Uterus (tissue), 4 donors: ENCODE results near the gene DLK1. TPM values are rescaled to one million over a fixed set of nuclear protein-coding genes. Genes with fewer than 3 reads are reported as not detected.

Experiments used
- DNase-seq, 2 donors: peaks; one replicate each; pipeline ENCODE4 v3.0.0-alpha.2; 2019 to 2020
- H3K27ac ChIP-seq, 2 donors: fragments of 200-600 bp; sonication (generic); 1 replicate in 1 of 2; 2 replicates in 1 of 2; pipeline ENCODE4 v1.5.1; 2016 to 2018
- H3K27me3 ChIP-seq, 2 donors: fragments of 200-600 bp; sonication (generic); one replicate each; pipeline ENCODE4 v1.5.1; 2018 to 2019; ENCODE audit warnings: control low read depth in 1 of 2
- H3K36me3 ChIP-seq, 2 donors: fragments of 200-600 bp; sonication (generic); one replicate each; pipeline ENCODE4 v1.5.1; 2019; ENCODE audit warnings: control low read depth in 1 of 2
- H3K4me1 ChIP-seq, 2 donors: fragments of 200-600 bp; sonication (generic); one replicate each; pipeline ENCODE4 v1.5.1; 2018 to 2019; ENCODE audit warnings: control low read depth in 1 of 2
- H3K4me3 ChIP-seq, 2 donors: fragments of 200-600 bp; sonication (generic); 1 replicate in 1 of 2; 2 replicates in 1 of 2; pipeline ENCODE4 v1.5.1; 2018 to 2019; ENCODE audit warnings: mild to moderate bottlenecking in 1 of 2
- H3K9me3 ChIP-seq, 2 donors: fragments of 200-600 bp; sonication (generic); one replicate each; pipeline ENCODE4 v1.5.1; 2019; ENCODE audit warnings: control low read depth in 1 of 2
- CTCF ChIP-seq, 4 experiments: fragments of 200-600 bp in 2 of 4; fragments of 450-650 bp in 2 of 4; sonication (generic) in 2 of 4; IDR thresholded peaks; one replicate each; pipeline ENCODE4 v1.5.1; 2016 to 2019; ENCODE audit warnings: antibody characterized with exemption in 4 of 4, mild to moderate bottlenecking in 2 of 4, moderate library complexity in 1 of 4
- POLR2A ChIP-seq, 2 donors: fragments of 450-650 bp; IDR thresholded peaks; one replicate each; pipeline ENCODE4 v1.6.1; 2016; ENCODE audit warnings: antibody characterized with exemption in 2 of 2, mild to moderate bottlenecking in 1 of 2, moderate library complexity in 1 of 2
- intact Hi-C: fragments of 100-400 bp; cut with DNase I; formaldehyde crosslinking; loops from one replicate; pipeline ENCODE4 v1.15.1; 2023; ENCODE audit warnings: low total_unique reads
- total RNA-seq, 4 donors: library from RNA; depleted of rRNA in 3 of 4; stranded (reverse); fragments of >200 nt in 3 of 4; gene quantifications; one replicate each; pipeline versions ENCODE4 v1.1.0 to v1.2.4, GENCODE V29; 2014 to 2023
- donor health status: DM: yes; HTN: yes; CAD: no.

DLK1 gene
- total RNA-seq, 4 donors from 2014 or later, result 2.2 to 41.1 TPM; not detected in 2

DNA sequence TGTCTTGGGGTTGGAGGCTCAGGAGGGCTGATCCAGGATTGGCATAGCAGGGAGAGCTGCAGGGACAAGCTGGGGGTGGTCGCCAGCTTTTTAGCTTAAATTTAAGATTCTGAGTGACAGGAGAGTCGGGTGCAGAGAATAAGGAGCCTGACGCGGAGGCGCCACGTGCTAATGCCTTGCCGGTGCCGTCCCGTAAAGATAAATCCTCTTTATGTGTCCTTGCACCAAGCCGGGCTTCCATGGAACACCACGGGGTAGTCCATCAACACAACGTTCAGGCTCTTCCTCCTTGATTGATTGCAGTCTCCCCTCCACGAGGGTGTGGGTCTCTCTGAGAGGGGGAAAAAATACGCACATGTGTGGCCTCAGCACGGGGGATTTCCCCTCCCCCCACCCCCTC lies 3.9 kb downstream of the DLK1 start:
- no peak overlapping the region for H3K4me3 ChIP-seq
- H3K4me1 ChIP-seq, result no peaks in the 10 kb centered on the region
- TF ChIP-seq CTCF (IDR thresholded peaks at IDR 0.05), result no peak
- no peak for TF ChIP-seq POLR2A (IDR thresholded peaks at IDR 0.05)
- H3K9me3 ChIP-seq, result no peaks in the 10 kb centered on the region
- H3K27me3 ChIP-seq, result peaks cover 0 to 13% of the 10 kb centered on the region in 2 donors
- intact Hi-C loops, result no loop called here
- no peak overlapping the region for H3K27ac ChIP-seq
- H3K36me3 ChIP-seq, result no peaks in the 10 kb centered on the region
- DNase-seq, result no peak

- DNase-seq, result no peak
- Histone ChIP-seq H3K27ac (no peak overlapping the region), H3K9me3 (no peaks in the 10 kb centered on the region), H3K27me3 (peaks cover 0 to 13% of the 10 kb centered on the region in 2 donors), H3K36me3 (no peaks in the 10 kb centered on the region), H3K4me1 (no peaks in the 10 kb centered on the region), H3K4me3 (no peak overlapping the region)
- TF ChIP-seq CTCF (IDR thresholded peaks at IDR 0.05), result no peak
- no peak for TF ChIP-seq POLR2A (IDR thresholded peaks at IDR 0.05)
- intact Hi-C loops, result no loop called here
Measured at GRCh38 chr14:100731011-100731670, 4.4 kb downstream of the DLK1 start.

GRCh38 chr14:100731846-100732765 lies 5.4 kb downstream of the DLK1 start:
- Histone ChIP-seq H3K27ac (no peak overlapping the region), H3K9me3 (no peaks in the 10 kb centered on the region), H3K36me3 (no peaks in the 10 kb centered on the region), H3K4me1 (no peaks in the 10 kb centered on the region), H3K4me3 (no peak overlapping the region), H3K27me3 (peaks cover 0 to 13% of the 10 kb centered on the region in 2 donors)
- DNase-seq, result no peak
- intact Hi-C loops, result no loop called here
- TF ChIP-seq POLR2A (IDR thresholded peaks at IDR 0.05) (no peak), CTCF (IDR thresholded peaks at IDR 0.05) (no peak)

- Histone ChIP-seq H3K27me3 (peaks cover 0 to 9% of the 10 kb centered on the region in 2 donors), H3K9me3 (no peaks in the 10 kb centered on the region), H3K4me1 (no peaks in the 10 kb centered on the region), H3K27ac (no peak overlapping the region), H3K36me3 (no peaks in the 10 kb centered on the region), H3K4me3 (no peak overlapping the region)
- intact Hi-C loops, result no loop called here
- no peak for TF ChIP-seq CTCF (IDR thresholded peaks at IDR 0.05)
- TF ChIP-seq POLR2A (IDR thresholded peaks at IDR 0.05), result no peak
- no peak for DNase-seq
Measured at GRCh38 chr14:100732766-100733100, 6.0 kb downstream of the DLK1 start.
